Hepatocyte (in vitro differentiated cells): Measurements from ENCODE around the gene GPR132. TPM values are rescaled to one million over a fixed set of nuclear protein-coding genes. Genes with fewer than 3 reads are reported as not detected.

Experiments used
- DNase-seq: peaks from one replicate; pipeline ENCODE4 v3.0.0-alpha.2; 2016; ENCODE audit warnings: low spot score
- H2AFZ ChIP-seq: fragments of 200-600 bp; sonication (generic); 2 replicates; pipeline ENCODE4 v1.6.0; 2016; ENCODE audit warnings: antibody characterized with exemption, mild to moderate bottlenecking
- H3K27ac ChIP-seq: fragments of 200-600 bp; sonication (generic); 2 replicates; pipeline ENCODE4 v1.5.1; 2016; ENCODE audit warnings: mild to moderate bottlenecking
- H3K27me3 ChIP-seq: fragments of 200-600 bp; sonication (generic); 2 replicates; pipeline ENCODE4 v1.6.1; 2016
- H3K36me3 ChIP-seq: fragments of 200-600 bp; sonication (generic); replicated peaks from 2 replicates; pipeline ENCODE4 v1.5.1; 2016; ENCODE audit warnings: low read depth; ENCODE audit not compliant: insufficient read depth
- H3K4me1 ChIP-seq: fragments of 200-600 bp; sonication (generic); 2 replicates; pipeline ENCODE4 v1.5.1; 2016; ENCODE audit warnings: mild to moderate bottlenecking, moderate library complexity; ENCODE audit not compliant: insufficient read depth
- H3K4me2 ChIP-seq: fragments of 200-600 bp; sonication (generic); 2 replicates; pipeline ENCODE4 v1.6.0; 2016
- H3K4me3 ChIP-seq: fragments of 200-600 bp; sonication (generic); 2 replicates; pipeline ENCODE4 v1.5.1; 2016; ENCODE audit warnings: mild to moderate bottlenecking
- H3K79me2 ChIP-seq: fragments of 200-600 bp; sonication (generic); 2 replicates; pipeline ENCODE4 v1.6.0; 2017; ENCODE audit warnings: mild to moderate bottlenecking
- H3K9me2 ChIP-seq: fragments of 200-600 bp; sonication (generic); replicated peaks from 2 replicates; pipeline ENCODE4 v1.6.0; 2017; ENCODE audit warnings: mild to moderate bottlenecking; ENCODE audit not compliant: insufficient read depth
- H3K9me3 ChIP-seq: fragments of 200-600 bp; sonication (generic); 2 replicates; pipeline ENCODE4 v1.5.1; 2016; ENCODE audit warnings: low read depth, mild to moderate bottlenecking
- H4K20me1 ChIP-seq: fragments of 200-600 bp; sonication (generic); 2 replicates; pipeline ENCODE4 v1.6.0; 2016; ENCODE audit warnings: mild to moderate bottlenecking; ENCODE audit not compliant: insufficient read depth, poor library complexity, severe bottlenecking
- CTCF ChIP-seq: fragments of 200-600 bp; sonication (generic); IDR thresholded peaks from 2 replicates; pipeline ENCODE4 v1.5.1; 2016; ENCODE audit warnings: antibody characterized with exemption, mild to moderate bottlenecking; ENCODE audit not compliant: poor library complexity
- EZH2 ChIP-seq: fragments of 200-600 bp; sonication (generic); IDR thresholded peaks from 2 replicates; pipeline ENCODE4 v1.6.1; 2016; ENCODE audit warnings: antibody characterized with exemption, mild to moderate bottlenecking, borderline replicate concordance
- EZH2phosphoT487 ChIP-seq: fragments of 200-600 bp; sonication (generic); IDR thresholded peaks from one replicate; pipeline ENCODE4 v1.6.1; 2018; ENCODE audit warnings: antibody characterized with exemption, mild to moderate bottlenecking, low read depth, moderate library complexity; ENCODE audit not compliant: unreplicated experiment, severe bottlenecking
- WGBS: methylation state at CpG from one replicate; pipeline ENCODE4 v1.1.6; 2016; ENCODE audit warnings: low lambda C conversion rate; ENCODE audit errors: missing lambda C conversion rate; 5-methylcytosine and 5-hydroxymethylcytosine counted together
- polyA plus RNA-seq: library from polyadenylated mRNA; unstranded; fragments of >200 nt; fragmentation: Nextera tagmentation; extraction: Ambion mirVana; gene quantifications from 2 replicates; pipeline ENCODE4 v1.2.1, GENCODE V29; 2016
- total RNA-seq: library from RNA; depleted of rRNA; stranded (reverse); fragments of >200 nt; gene quantifications from 2 replicates; pipeline ENCODE4 v1.2.3, GENCODE V29; 2014

Gene GPR132
- total and polyA plus RNA-seq, 2 experiments from 2014 or later = 0.41 to 0.83 TPM

GRCh38 chr14:105071326-105071725 is 6.1 kb upstream of the GPR132 start:
- Histone ChIP-seq H3K27me3 (no peaks in the 10 kb centered on the region), H4K20me1 (no peaks in the 10 kb centered on the region), H3K9me3 (no peaks in the 10 kb centered on the region), H3K9me2 (no peaks in the 10 kb centered on the region), H3K4me3 (no peak overlapping the region), H3K4me1 (peaks cover 9% of the 10 kb centered on the region), H3K79me2 (no peaks in the 10 kb centered on the region), H3K4me2 (no peak overlapping the region), H3K27ac (no peak overlapping the region), H2AFZ (no peak overlapping the region), H3K36me3 (no peaks in the 10 kb centered on the region)
- TF ChIP-seq CTCF (no peak), EZH2 (no peak), EZH2phosphoT487 (no peak)
- 96% methylated on average over 15 of the region's 15 CpGs for WGBS
- DNase-seq = no peak

- Histone ChIP-seq H3K79me2 (no peaks in the 10 kb centered on the region), H2AFZ (no peak overlapping the region), H4K20me1 (no peaks in the 10 kb centered on the region), H3K36me3 (no peaks in the 10 kb centered on the region), H3K4me2 (no peak overlapping the region), H3K27me3 (no peaks in the 10 kb centered on the region), H3K9me2 (no peaks in the 10 kb centered on the region), H3K9me3 (no peaks in the 10 kb centered on the region), H3K4me1 (peaks cover 6% of the 10 kb centered on the region), H3K27ac (no peak overlapping the region), H3K4me3 (no peak overlapping the region)
- no peak for TF ChIP-seq CTCF
- TF ChIP-seq EZH2phosphoT487 = no peak
- TF ChIP-seq EZH2 = no peak
- no peak for DNase-seq
- WGBS = 78% methylated on average over 7 of the region's 7 CpGs
Measured at GRCh38 chr14:105070760-105071137, 5.5 kb upstream of the GPR132 start.

GRCh38 chr14:105069871-105070759 is 4.9 kb upstream of the GPR132 start:
- DNase-seq = peak; percentile 8
- Histone ChIP-seq H3K9me3 (no peaks in the 10 kb centered on the region), H3K4me3 (no peak overlapping the region), H3K79me2 (no peaks in the 10 kb centered on the region), H3K27me3 (no peaks in the 10 kb centered on the region), H3K36me3 (no peaks in the 10 kb centered on the region), H2AFZ (no peak overlapping the region), H3K9me2 (no peaks in the 10 kb centered on the region), H3K27ac (no peak overlapping the region), H3K4me1 (peaks cover 1% of the 10 kb centered on the region), H4K20me1 (no peaks in the 10 kb centered on the region), H3K4me2 (no peak overlapping the region)
- WGBS = 80% methylated on average over 20 of the region's 20 CpGs
- TF ChIP-seq EZH2phosphoT487 = no peak
- no peak for TF ChIP-seq CTCF
- TF ChIP-seq EZH2 = no peak
